ENCODE results near the gene S100Z. TPM values are rescaled to one million over a fixed set of nuclear protein-coding genes. Genes with fewer than 3 reads are reported as not detected.
"Not testable (repeated sequence)": the region's sequence is repeated elsewhere in the genome, so short reads cannot be mapped to it uniquely, and the experiment has no call there.

Gene S100Z
- total RNA-seq, 4 donors from 2014 or later: not detected

GRCh38 chr5:76855961-76856360, 6.1 kb downstream of the S100Z start:
- H3K27me3 ChIP-seq: no peaks in the 10 kb centered on the region
- peak in 1 of 2 donors; percentile 13 for DNase-seq
- no peaks in the 10 kb centered on the region for H3K36me3 ChIP-seq
- in situ Hi-C loops (cut with MboI; ENCODE audit: low sequenced_read_pairs in 4 of 4) (no loop called here), intact Hi-C loops (cut with DNase I; ENCODE audit: low total_unique reads) (no loop called here)
- ATAC-seq: no peak
- no peak for TF ChIP-seq CTCF (IDR thresholded peaks at IDR 0.05 in 4 of 5, conservative IDR thresholded peaks at IDR 0.05 in 1 of 5)
- TF ChIP-seq POLR2A (IDR thresholded peaks at IDR 0.05): no peak
- H3K27ac ChIP-seq: no peak overlapping the region
- H3K4me3 ChIP-seq: no peak overlapping the region
- H3K9me3 ChIP-seq: no peaks in the 10 kb centered on the region
- H3K4me1 ChIP-seq: no peaks in the 10 kb centered on the region

GRCh38 chr5:76856800-76857199, 7.0 kb downstream of the S100Z start:
- H3K9me3 ChIP-seq; in situ Hi-C loops (cut with MboI; ENCODE audit: low sequenced_read_pairs in 4 of 4); H3K4me1 ChIP-seq; ATAC-seq; H3K4me3 ChIP-seq; H3K27me3 ChIP-seq; H3K36me3 ChIP-seq; intact Hi-C loops (cut with DNase I; ENCODE audit: low total_unique reads); DNase-seq; H3K27ac ChIP-seq: not testable (repeated sequence)

GRCh38 chr5:76859591-76860247, 9.9 kb downstream of the S100Z start:
- ATAC-seq (no peak), DNase-seq (no peak)
- in situ Hi-C loops (cut with MboI; ENCODE audit: low sequenced_read_pairs in 4 of 4) (no loop called here), intact Hi-C loops (cut with DNase I; ENCODE audit: low total_unique reads) (no loop called here)
- Histone ChIP-seq H3K27ac (no peak overlapping the region), H3K4me1 (no peaks in the 10 kb centered on the region), H3K4me3 (no peak overlapping the region), H3K9me3 (no peaks in the 10 kb centered on the region), H3K27me3 (no peaks in the 10 kb centered on the region), H3K36me3 (no peaks in the 10 kb centered on the region)
- TF ChIP-seq CTCF (IDR thresholded peaks at IDR 0.05 in 4 of 5, conservative IDR thresholded peaks at IDR 0.05 in 1 of 5) (no peak), POLR2A (IDR thresholded peaks at IDR 0.05) (no peak)

- in situ Hi-C loops (cut with MboI; ENCODE audit: low sequenced_read_pairs in 4 of 4) (no loop called here), intact Hi-C loops (cut with DNase I; ENCODE audit: low total_unique reads) (no loop called here)
- H3K27me3 ChIP-seq: no peaks in the 10 kb centered on the region
- ATAC-seq (no peak), DNase-seq (no peak)
- no peak for TF ChIP-seq CTCF (IDR thresholded peaks at IDR 0.05 in 4 of 5, conservative IDR thresholded peaks at IDR 0.05 in 1 of 5)
- no peak for TF ChIP-seq POLR2A (IDR thresholded peaks at IDR 0.05)
- no peaks in the 10 kb centered on the region for H3K9me3 ChIP-seq
- H3K4me3 ChIP-seq: no peak overlapping the region
- H3K27ac ChIP-seq: no peak overlapping the region
- H3K4me1 ChIP-seq: no peaks in the 10 kb centered on the region
- H3K36me3 ChIP-seq: no peaks in the 10 kb centered on the region
Observed at GRCh38 chr5:76861612-76862011, 11.8 kb downstream of the S100Z start.

GRCh38 chr5:76863001-76863400, 13.2 kb downstream of the S100Z start:
- no peak for TF ChIP-seq POLR2A (IDR thresholded peaks at IDR 0.05)
- no peak for TF ChIP-seq CTCF (IDR thresholded peaks at IDR 0.05 in 4 of 5, conservative IDR thresholded peaks at IDR 0.05 in 1 of 5)
- in situ Hi-C loops (cut with MboI; ENCODE audit: low sequenced_read_pairs in 4 of 4) (no loop called here), intact Hi-C loops (cut with DNase I; ENCODE audit: low total_unique reads) (no loop called here)
- no peaks in the 10 kb centered on the region for H3K36me3 ChIP-seq
- H3K27me3 ChIP-seq: no peaks in the 10 kb centered on the region
- no peak overlapping the region for H3K4me3 ChIP-seq
- H3K27ac ChIP-seq: no peak overlapping the region
- H3K9me3 ChIP-seq: no peaks in the 10 kb centered on the region
- DNase-seq (no peak), ATAC-seq (no peak)
- H3K4me1 ChIP-seq: no peaks in the 10 kb centered on the region

Measured in gastrocnemius medialis (tissue), 4 donors.